Colonic mucosa (tissue), 4 donors: Measurements from ENCODE around the gene IL1RAPL1. TPM values are rescaled to one million over a fixed set of nuclear protein-coding genes. Genes with fewer than 3 reads are reported as not detected.

Experiments
- DNase-seq: peaks from one replicate; pipeline ENCODE4 v3.0.0-alpha.2; 2020
- H3K27ac ChIP-seq: fragments of 200-600 bp; one replicate; pipeline ENCODE4 v1.8.0; 2021
- H3K27me3 ChIP-seq: fragments of 200-600 bp; one replicate; pipeline ENCODE4 v1.8.0; 2021
- H3K36me3 ChIP-seq: fragments of 200-600 bp; one replicate; pipeline ENCODE4 v1.8.0; 2021
- H3K4me1 ChIP-seq: fragments of 200-600 bp; one replicate; pipeline ENCODE4 v1.8.0; 2021; ENCODE audit warnings: mild to moderate bottlenecking
- H3K4me3 ChIP-seq: fragments of 200-600 bp; one replicate; pipeline ENCODE4 v1.8.0; 2021
- H3K9ac ChIP-seq, 2 donors: one replicate each; pipeline ENCODE4 v1.7.0; 2013; ENCODE audit warnings: control low read depth in 2 of 2, low read depth in 2 of 2, low read length in 2 of 2
- H3K9me3 ChIP-seq: fragments of 200-600 bp; one replicate; pipeline ENCODE4 v1.8.0; 2021
- CTCF ChIP-seq: fragments of 200-600 bp; IDR thresholded peaks from one replicate; pipeline ENCODE4 v1.8.0; 2022; ENCODE audit warnings: antibody characterized with exemption, mild to moderate bottlenecking
- intact Hi-C: fragments of 100-400 bp; cut with DNase I; formaldehyde crosslinking; loops from one replicate; pipeline ENCODE4 v1.14.1; 2022
- total RNA-seq, 2 donors: library from RNA; stranded (reverse); fragmentation: NEBNext Ultra II Directional in 1 of 2; extraction: Animal tissue kit (Norgen Biotek cat#: 25700) in 1 of 2; gene quantifications; one replicate each; pipeline ENCODE4 v1.2.1, GENCODE V29; 2021
- donor health status: healthy.
- donor health status: DM: no; HTN: no; CAD: no.
- donor health status: DM: no; HTN: no; CAD: no.

IL1RAPL1 gene
- total RNA-seq, 2 donors from 2014 or later = 0.10 to 0.24 TPM

DNA sequence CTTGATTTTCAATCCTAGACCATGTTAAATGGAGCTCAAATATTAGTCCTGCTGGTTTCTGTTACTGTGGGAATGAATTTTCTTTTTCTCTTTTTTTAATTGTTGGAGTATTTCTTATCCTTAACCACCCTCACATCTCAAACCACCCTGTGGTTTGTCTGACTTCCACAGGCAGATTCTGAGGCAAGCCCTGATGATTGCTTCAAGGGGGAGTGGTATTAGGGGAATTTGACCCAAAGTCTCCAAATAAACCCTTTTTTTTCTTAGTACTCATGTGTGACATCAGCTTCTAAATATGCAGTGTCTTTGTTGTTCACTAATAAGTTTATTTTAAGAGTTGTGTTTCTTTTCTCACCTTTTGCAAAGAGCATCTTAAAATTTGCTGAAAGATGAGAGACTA, 810.3 kb downstream of the IL1RAPL1 start:
- Histone ChIP-seq H3K9ac (no peak overlapping the region), H3K27ac (no peak overlapping the region), H3K9me3 (no peaks in the 10 kb centered on the region), H3K4me1 (no peaks in the 10 kb centered on the region), H3K4me3 (no peak overlapping the region), H3K27me3 (no peaks in the 10 kb centered on the region), H3K36me3 (no peaks in the 10 kb centered on the region)
- intact Hi-C loops = no loop called here
- no peak for TF ChIP-seq CTCF
- no peak for DNase-seq

DNA sequence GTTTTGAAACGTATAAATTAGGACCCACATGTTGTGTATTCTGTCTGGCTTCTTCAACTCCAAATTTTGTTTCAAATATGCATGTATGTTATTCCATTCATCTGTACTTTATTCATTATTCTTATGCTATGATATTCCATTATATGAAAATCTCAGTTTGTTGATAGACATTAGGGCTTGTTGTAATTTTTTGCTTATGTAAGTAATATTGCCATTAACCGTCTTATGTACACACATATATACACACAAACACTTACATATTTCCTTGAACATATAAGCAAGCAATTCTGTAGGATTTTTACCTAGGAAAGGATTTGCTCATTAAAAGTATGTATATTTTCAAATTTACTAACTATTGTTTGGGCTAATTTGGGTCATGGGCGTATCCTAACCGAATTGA, 820.1 kb downstream of the IL1RAPL1 start:
- no peak for DNase-seq
- no peaks in the 10 kb centered on the region for H3K9me3 ChIP-seq
- no peak overlapping the region for H3K27ac ChIP-seq
- no peak overlapping the region for H3K9ac ChIP-seq
- intact Hi-C loops = no loop called here
- no peak for TF ChIP-seq CTCF
- H3K4me3 ChIP-seq = no peak overlapping the region
- no peaks in the 10 kb centered on the region for H3K36me3 ChIP-seq
- H3K4me1 ChIP-seq = no peaks in the 10 kb centered on the region
- H3K27me3 ChIP-seq = no peaks in the 10 kb centered on the region

- Histone ChIP-seq H3K27ac (no peak overlapping the region), H3K36me3 (no peaks in the 10 kb centered on the region), H3K27me3 (no peaks in the 10 kb centered on the region), H3K4me1 (no peaks in the 10 kb centered on the region), H3K4me3 (no peak overlapping the region), H3K9me3 (no peaks in the 10 kb centered on the region), H3K9ac (no peak overlapping the region)
- intact Hi-C loops = loop anchor here (10.0 kb wide), 1 partner anchor 55 kb away; no protein-coding TSS in a partner anchor
- TF ChIP-seq CTCF = no peak
- no peak for DNase-seq
Observed at GRCh38 chrX:29419774-29420553, 832.7 kb downstream of the IL1RAPL1 start.

DNA sequence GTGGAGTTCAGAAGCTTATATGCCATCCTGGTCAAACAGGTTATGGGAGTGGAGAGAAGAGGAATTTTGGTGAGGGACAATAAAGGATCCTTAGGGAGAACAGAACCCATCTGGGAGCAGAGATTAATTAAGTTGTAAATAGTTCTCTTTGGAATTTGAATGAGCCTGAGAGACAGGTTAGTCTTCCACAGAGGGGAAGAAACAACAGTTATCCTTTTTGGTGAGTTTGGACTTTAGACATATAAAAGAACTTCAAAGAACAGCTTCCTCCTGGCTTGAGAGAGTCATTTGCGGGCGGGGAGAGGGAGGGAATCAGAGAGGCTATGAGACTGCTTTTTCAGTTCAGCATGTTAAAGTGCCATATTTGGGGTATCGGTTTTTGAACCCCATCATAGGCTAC, 834.8 kb downstream of the IL1RAPL1 start:
- Histone ChIP-seq H3K9ac (no peak overlapping the region), H3K36me3 (no peaks in the 10 kb centered on the region), H3K4me3 (no peak overlapping the region), H3K27ac (no peak overlapping the region), H3K4me1 (no peaks in the 10 kb centered on the region), H3K9me3 (no peaks in the 10 kb centered on the region), H3K27me3 (no peaks in the 10 kb centered on the region)
- no peak for TF ChIP-seq CTCF
- DNase-seq = peak; percentile 20
- intact Hi-C loops = no loop called here

DNA sequence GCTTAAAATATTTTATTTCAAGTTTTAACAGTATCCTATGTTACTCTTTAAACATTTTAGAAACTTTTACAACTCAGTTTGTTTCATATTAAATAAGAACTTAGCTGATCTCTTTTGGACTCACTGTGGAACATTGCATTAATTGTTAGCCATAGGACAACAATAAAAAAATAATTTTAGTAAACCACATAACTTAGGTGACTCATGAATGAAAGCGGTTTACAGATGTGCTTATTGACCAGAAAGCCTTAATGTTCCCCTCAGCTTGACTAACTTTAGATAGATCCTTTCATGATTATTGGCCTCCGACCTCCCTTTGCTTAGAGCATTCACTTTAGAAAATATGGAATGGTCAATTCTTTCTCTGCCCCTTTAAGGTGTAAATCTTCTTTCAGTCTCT, 844.6 kb downstream of the IL1RAPL1 start:
- Histone ChIP-seq H3K4me1 (no peaks in the 10 kb centered on the region), H3K27me3 (no peaks in the 10 kb centered on the region), H3K36me3 (no peaks in the 10 kb centered on the region), H3K9ac (no peak overlapping the region), H3K9me3 (no peaks in the 10 kb centered on the region), H3K4me3 (no peak overlapping the region), H3K27ac (no peak overlapping the region)
- intact Hi-C loops = no loop called here
- no peak for TF ChIP-seq CTCF
- DNase-seq = no peak
